Activated CD4-positive, alpha-beta T cell treated with anti-CD3 and anti-CD28 coated beads, Interleukin-2, amount 10 ng/mL, durations not matched to agents 24 days and 14 days (primary cell): Measurements from ENCODE around the gene ACIN1. TPM values are rescaled to one million over a fixed set of nuclear protein-coding genes. Genes with fewer than 3 reads are reported as not detected.
A peak's percentile ranks its signal among the peaks of the same experiment; 100 is the strongest.

Experiments used
- DNase-seq: peaks from one replicate; pipeline ENCODE4 v3.0.0; 2022
- H3K27ac Mint-ChIP-seq: one replicate; pipeline ENCODE4 v1.8.0; 2022; ENCODE audit warnings: mild to moderate bottlenecking, mixed read lengths
- H3K27me3 Mint-ChIP-seq: one replicate; pipeline ENCODE4 v1.8.0; 2022; ENCODE audit warnings: mixed read lengths
- H3K36me3 Mint-ChIP-seq: one replicate; pipeline ENCODE4 v1.8.0; 2022; ENCODE audit warnings: low read depth, mild to moderate bottlenecking, mixed read lengths
- H3K4me1 Mint-ChIP-seq: one replicate; pipeline ENCODE4 v1.8.0; 2021; ENCODE audit warnings: mixed read lengths
- H3K4me3 Mint-ChIP-seq: one replicate; pipeline ENCODE4 v1.8.0; 2022; ENCODE audit warnings: mild to moderate bottlenecking, moderate library complexity, mixed read lengths
- H3K9me3 Mint-ChIP-seq: one replicate; pipeline ENCODE4 v1.8.0; 2021; ENCODE audit warnings: mixed read lengths
- intact Hi-C: fragments of 100-400 bp; cut with micrococcal nuclease; formaldehyde crosslinking; loops from one replicate; pipeline ENCODE4 v1.15.1; 2023
- total RNA-seq: library from RNA; stranded (reverse); gene quantifications from 2 replicates; pipeline ENCODE4 v1.2.3, GENCODE V29; 2022

ACIN1 gene
- total RNA-seq, 1 donor from 2014 or later: 224 TPM

DNA sequence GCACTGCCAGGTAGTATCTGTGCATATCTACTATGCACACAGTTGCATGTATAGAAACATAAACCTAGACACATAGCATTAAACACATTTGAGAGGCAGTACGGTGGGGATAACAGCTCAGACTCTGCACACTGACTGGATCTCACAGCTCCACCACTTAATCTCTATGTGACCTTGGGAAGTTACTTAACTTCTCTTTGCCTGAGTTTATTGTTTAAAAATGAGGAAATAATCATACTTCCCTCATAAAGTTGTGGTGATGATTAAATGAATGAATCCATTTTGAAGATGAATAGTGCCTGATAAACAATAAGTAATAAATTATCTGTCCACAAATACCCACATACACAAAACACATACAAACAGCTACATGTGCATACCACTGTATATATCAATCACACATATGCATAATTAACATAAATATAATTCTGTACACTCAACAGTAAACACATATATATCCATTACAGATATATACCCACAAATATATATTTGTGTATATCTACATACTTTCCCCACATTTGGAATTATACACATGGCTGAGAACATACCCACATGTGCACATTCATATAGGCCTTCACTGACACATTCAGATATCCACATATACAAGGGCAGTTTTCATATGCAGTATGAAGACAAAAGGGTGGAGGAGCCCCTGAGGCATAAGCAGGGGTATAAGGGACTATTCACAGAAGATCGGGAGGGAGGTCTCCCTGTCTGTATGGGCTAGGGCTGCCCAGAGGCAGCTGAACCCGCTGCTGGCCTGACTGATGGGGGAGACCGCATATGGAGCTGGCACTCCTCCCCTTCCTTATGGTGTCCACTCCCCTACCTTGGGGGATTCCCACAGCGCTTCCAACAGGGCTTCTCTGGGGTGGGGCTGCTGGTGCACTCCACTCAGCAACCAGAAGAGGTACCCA is 43.5 kb downstream of the ACIN1 start:
- H3K27me3 Mint-ChIP-seq: peaks cover 3% of the 10 kb centered on the region
- no peak for DNase-seq
- no peak overlapping the region for H3K4me3 Mint-ChIP-seq
- H3K36me3 Mint-ChIP-seq: no peaks in the 10 kb centered on the region
- no peak overlapping the region for H3K27ac Mint-ChIP-seq
- no peaks in the 10 kb centered on the region for H3K9me3 Mint-ChIP-seq
- H3K4me1 Mint-ChIP-seq: peaks cover 6% of the 10 kb centered on the region
- intact Hi-C loops: no loop called here

DNA sequence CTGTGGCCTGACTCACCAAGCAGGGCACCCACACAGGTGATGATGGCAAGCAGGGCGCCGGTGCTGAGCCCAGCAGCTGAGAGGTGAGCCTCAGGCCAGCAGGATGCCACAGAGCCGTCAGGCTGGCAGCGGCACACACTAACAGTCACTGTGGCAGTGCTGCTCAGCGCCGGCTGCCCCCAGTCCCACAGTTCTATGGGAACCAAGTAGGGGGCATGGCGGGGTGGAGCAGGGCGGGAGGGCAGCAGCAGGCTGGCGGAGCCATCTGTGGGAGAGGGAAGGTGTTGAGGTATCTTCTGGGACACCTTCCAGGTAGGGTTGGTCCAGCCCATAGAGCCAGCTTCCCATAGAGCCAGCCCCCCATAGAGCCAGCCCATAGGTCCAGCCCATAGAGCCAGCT is 45.9 kb downstream of the ACIN1 start:
- H3K27me3 Mint-ChIP-seq: no peaks in the 10 kb centered on the region
- H3K9me3 Mint-ChIP-seq: no peaks in the 10 kb centered on the region
- DNase-seq: no peak
- intact Hi-C loops: no loop called here
- no peak overlapping the region for H3K4me3 Mint-ChIP-seq
- no peaks in the 10 kb centered on the region for H3K4me1 Mint-ChIP-seq
- H3K27ac Mint-ChIP-seq: no peak overlapping the region
- no peaks in the 10 kb centered on the region for H3K36me3 Mint-ChIP-seq

DNA sequence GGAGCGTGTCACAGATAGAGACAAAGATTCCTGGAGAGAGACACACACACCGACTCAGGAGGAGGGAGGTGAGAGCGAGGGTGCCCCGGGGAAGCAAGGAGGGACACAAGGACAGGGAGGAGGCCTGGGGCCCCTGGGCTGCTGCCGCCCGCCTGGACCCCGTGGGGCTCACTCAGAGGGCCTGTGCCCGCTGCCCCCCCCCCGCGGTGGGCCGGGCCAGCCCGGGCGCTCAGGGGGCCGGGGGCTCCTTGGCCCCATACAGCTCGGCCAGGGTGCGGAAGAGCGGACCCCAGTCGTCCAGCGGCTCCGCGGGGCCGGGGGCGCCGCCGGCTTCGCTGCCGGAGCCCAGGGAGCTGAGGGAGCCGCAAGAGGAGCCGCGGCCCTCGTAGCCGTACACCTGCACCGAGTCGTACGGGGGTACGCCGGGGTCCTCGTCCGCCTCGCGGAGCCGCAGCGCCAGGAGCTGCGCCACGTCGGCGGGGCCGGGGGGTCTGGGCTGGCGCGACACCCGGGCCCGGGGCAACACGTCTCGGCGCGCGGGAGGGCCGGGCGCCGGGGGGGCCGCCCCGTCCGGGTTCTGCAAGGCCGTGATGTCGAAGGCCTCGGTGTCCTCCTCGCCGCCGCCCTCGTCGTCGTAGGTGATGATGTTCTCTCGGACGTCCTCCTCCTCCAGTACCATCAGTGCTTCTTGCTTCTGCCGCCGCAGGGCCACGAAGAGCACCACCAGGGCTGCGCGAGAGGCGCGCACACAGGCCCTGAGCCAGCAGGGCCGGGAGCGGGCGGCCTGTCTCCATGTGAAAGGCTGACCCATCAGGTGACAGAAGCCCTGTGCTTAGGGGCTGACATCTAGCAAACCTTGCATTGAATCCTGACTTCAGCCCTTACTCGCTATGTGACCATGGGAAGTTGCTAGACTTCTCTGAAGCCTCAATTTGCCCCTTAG is 46.9 kb downstream of the ACIN1 start:
- intact Hi-C loops: no loop called here
- no peaks in the 10 kb centered on the region for H3K4me1 Mint-ChIP-seq
- H3K27ac Mint-ChIP-seq: no peak overlapping the region
- no peaks in the 10 kb centered on the region for H3K36me3 Mint-ChIP-seq
- no peak for DNase-seq
- H3K4me3 Mint-ChIP-seq: no peak overlapping the region
- H3K27me3 Mint-ChIP-seq: no peaks in the 10 kb centered on the region
- no peaks in the 10 kb centered on the region for H3K9me3 Mint-ChIP-seq

DNA sequence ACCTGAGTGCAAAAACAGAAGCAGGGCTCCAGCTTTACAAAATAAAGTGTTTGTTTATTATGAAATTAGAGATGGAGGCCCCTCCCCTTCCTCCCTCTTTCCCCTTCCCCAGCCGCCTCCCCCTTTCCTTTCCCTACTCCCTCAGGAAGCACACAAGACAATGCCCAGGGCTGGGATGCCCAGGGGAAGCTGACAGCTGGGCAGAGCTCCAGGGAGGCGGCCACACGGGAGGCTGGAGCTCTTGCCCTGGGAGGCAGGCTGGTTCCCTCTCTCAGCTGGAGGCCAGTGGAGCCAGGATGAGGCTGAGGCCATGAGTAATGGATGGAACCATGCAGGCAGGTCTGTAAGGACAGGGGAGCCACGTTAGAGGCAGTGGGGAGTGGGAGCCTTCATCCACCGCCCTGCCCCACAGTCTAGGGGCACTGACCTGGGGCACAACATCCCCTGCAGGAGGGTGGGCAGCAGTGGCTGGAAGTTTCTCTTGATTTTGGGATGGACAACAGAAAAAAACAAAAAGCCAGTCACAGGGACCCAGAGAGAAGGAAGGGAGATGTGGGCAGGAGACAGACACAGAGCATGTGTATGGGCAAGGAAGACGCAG is 47.8 kb downstream of the ACIN1 start:
- intact Hi-C loops: no loop called here
- H3K36me3 Mint-ChIP-seq: no peaks in the 10 kb centered on the region
- H3K4me3 Mint-ChIP-seq: no peak overlapping the region
- no peak overlapping the region for H3K27ac Mint-ChIP-seq
- DNase-seq: no peak
- no peaks in the 10 kb centered on the region for H3K4me1 Mint-ChIP-seq
- no peaks in the 10 kb centered on the region for H3K9me3 Mint-ChIP-seq
- H3K27me3 Mint-ChIP-seq: no peaks in the 10 kb centered on the region

DNA sequence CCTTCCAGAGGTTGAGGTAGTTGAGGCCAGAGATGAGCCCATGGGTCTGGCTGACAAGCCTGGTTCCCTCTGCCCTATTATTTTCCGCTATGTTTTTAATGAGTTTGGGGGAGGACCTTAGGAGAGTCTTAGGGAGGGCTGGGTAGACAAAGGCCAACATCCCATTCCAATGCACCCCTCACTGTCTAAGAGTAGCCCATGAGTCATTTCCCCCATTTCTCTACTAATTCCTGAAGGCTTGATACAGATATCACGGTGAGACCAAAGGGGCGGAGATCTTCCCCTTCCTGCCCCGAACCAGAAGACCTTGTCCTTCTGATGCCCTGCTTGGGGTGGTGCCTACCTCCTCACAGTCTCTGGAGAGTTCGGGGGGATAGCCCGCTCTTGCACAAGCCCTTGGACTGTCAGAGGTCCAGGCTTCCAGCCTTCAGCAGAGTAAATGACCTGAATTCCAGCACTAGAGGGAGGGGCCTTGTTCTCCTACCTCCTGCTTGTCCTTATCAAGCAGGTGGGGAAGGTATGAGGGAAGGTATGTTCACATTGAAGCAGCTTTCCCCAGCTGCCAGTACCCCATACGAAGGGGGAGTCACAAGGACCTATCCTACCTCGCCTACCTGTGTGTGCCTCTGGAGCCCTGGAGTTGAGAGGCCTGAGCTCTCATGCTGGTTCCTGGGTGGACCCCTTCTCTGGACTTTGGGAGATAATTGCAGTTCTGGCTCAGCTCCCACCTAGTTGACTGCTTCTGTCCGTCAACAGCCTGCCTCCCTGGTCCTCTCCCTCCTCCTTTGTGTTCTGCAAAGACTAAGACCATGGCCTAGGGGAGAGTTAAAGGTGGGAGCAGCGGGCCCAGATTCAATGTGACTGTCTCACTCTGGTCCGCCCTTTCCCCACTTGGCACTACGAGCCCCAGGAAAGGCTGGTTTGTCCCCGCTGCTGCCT is 49.2 kb downstream of the ACIN1 start:
- Mint-ChIP-seq H3K27ac (no peak overlapping the region), H3K4me3 (no peak overlapping the region), H3K27me3 (no peaks in the 10 kb centered on the region), H3K36me3 (no peaks in the 10 kb centered on the region), H3K9me3 (no peaks in the 10 kb centered on the region), H3K4me1 (no peaks in the 10 kb centered on the region)
- DNase-seq: no peak
- intact Hi-C loops: no loop called here

DNA sequence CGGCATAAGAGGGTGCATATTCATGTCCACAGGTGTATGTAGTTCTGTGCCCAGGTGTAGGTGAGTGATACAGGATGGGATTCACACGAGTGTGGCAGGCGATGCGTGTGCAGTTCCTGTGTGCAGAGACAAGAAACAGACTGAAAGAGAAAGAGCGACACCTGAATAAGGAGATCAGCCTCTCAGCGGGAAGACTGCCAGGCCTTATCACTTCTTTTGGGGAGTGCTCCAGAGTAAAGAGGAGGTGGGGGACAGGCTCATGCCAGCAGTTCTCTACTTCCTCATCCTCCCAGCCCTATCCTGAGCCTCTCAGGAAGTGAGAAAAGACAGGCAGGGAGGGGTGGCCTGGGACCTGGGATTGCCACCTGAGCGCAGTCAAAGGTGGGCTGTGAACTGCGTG is 50.1 kb downstream of the ACIN1 start:
- no peaks in the 10 kb centered on the region for H3K4me1 Mint-ChIP-seq
- H3K9me3 Mint-ChIP-seq: no peaks in the 10 kb centered on the region
- intact Hi-C loops: no loop called here
- no peaks in the 10 kb centered on the region for H3K27me3 Mint-ChIP-seq
- no peak overlapping the region for H3K4me3 Mint-ChIP-seq
- no peak for DNase-seq
- H3K27ac Mint-ChIP-seq: no peak overlapping the region
- H3K36me3 Mint-ChIP-seq: no peaks in the 10 kb centered on the region

DNA sequence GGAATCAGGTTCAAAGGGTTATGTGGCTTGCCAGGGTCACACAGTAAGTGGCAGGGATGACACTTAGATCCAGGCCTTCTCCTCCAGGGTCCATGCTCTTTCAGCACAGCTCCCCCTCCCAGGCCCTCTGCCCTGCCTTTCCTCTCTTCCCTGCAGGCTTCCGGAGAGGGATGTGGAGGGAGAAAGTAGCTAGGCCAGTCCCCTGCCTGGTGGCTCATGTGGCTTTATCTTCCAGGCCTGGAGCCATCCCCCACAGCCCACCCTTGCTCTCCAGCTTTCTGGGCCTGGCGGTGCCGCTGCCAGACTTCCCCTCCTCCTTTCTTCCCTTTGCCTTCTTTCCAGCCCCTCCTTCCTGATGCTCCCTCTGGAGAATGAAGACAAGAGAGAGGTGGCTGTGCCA is 51.2 kb downstream of the ACIN1 start:
- Mint-ChIP-seq H3K9me3 (no peaks in the 10 kb centered on the region), H3K4me3 (no peak overlapping the region), H3K27ac (no peak overlapping the region), H3K4me1 (no peaks in the 10 kb centered on the region), H3K36me3 (no peaks in the 10 kb centered on the region), H3K27me3 (no peaks in the 10 kb centered on the region)
- intact Hi-C loops: no loop called here
- DNase-seq: no peak

DNA sequence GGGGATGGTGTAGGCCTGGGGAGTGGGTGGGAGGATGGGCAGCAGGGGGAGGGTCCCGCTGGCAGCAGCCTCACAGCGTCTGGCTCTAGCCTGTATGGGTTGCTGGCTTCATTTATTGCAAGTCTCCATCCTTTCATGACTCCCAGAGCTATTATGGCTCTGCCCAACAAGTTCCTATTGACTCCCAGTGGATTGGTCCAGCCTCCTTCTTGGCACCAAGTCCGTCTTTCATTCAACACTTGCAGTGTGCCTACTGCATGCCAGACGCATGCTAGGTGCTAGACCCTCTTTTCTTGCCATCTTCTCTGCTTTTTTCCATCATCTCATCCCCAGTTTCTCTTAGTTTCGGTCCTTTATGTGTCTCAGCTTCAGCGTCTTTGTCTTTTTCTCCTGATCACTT is 51.8 kb downstream of the ACIN1 start:
- no peak for DNase-seq
- H3K4me1 Mint-ChIP-seq: no peaks in the 10 kb centered on the region
- H3K27ac Mint-ChIP-seq: no peak overlapping the region
- H3K27me3 Mint-ChIP-seq: no peaks in the 10 kb centered on the region
- intact Hi-C loops: no loop called here
- no peaks in the 10 kb centered on the region for H3K36me3 Mint-ChIP-seq
- no peak overlapping the region for H3K4me3 Mint-ChIP-seq
- no peaks in the 10 kb centered on the region for H3K9me3 Mint-ChIP-seq

DNA sequence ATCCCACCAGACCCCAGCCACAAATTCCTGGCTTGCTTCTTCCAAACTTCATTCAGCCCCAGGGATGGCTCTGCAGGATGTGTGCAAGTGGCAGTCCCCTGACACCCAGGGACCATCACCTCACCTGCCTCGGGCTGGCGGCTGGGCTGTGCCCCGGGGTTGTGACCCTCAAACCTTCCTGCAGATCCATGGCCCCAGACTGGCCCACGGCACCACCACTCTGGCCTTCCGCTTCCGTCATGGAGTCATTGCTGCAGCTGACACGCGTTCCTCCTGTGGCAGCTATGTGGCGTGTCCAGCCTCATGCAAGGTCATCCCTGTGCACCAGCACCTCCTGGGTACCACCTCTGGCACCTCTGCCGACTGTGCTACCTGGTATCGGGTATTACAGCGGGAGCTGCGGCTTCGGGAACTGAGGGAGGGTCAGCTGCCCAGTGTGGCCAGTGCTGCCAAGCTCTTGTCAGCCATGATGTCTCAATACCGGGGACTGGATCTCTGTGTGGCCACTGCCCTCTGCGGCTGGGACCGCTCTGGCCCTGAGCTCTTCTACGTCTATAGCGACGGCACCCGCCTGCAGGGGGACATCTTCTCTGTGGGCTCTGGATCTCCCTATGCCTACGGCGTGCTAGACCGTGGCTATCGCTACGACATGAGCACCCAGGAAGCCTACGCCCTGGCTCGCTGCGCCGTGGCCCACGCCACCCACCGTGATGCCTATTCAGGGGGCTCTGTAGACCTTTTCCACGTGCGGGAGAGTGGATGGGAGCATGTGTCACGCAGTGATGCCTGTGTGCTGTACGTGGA is 52.6 kb downstream of the ACIN1 start, which contains the start of gene PSMB11:
TSS of gene PSMB11 (plus strand) at position 51 of the 804 bp plus-strand sequence. CDS start at position 65, 14 bp downstream.
- Mint-ChIP-seq H3K4me1 (no peaks in the 10 kb centered on the region), H3K27ac (no peak within 1 kb of the TSS), H3K4me3 (no peak within 1 kb of the TSS), H3K27me3 (no peaks in the 10 kb centered on the region), H3K9me3 (no peaks in the 10 kb centered on the region), H3K36me3 (no peaks in the 10 kb centered on the region)
- intact Hi-C loops: no loop called here
- no peak for DNase-seq

DNA sequence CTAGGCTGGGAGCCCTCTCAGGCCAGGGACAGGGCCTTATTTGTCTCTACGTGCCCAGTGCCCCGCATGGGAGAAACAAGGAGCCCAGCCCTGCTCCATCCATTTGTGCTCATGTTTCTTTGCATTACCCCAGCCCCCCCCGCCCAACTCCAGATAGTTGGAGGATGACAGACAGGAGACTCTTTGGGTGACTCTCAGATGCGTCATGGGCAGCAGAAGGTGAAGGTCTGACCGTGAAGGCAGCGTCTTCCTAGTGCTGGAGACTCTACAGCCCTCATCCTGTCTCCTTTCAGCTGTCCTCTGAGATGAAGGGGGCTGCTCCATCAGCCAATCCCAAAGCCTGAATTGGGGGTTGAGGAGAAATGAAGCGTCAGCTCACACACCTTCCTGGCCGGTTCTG is 53.2 kb downstream of the ACIN1 start:
- no peaks in the 10 kb centered on the region for H3K9me3 Mint-ChIP-seq
- no peaks in the 10 kb centered on the region for H3K4me1 Mint-ChIP-seq
- no peaks in the 10 kb centered on the region for H3K27me3 Mint-ChIP-seq
- H3K4me3 Mint-ChIP-seq: no peak overlapping the region
- no peaks in the 10 kb centered on the region for H3K36me3 Mint-ChIP-seq
- intact Hi-C loops: no loop called here
- no peak for DNase-seq
- no peak overlapping the region for H3K27ac Mint-ChIP-seq

DNA sequence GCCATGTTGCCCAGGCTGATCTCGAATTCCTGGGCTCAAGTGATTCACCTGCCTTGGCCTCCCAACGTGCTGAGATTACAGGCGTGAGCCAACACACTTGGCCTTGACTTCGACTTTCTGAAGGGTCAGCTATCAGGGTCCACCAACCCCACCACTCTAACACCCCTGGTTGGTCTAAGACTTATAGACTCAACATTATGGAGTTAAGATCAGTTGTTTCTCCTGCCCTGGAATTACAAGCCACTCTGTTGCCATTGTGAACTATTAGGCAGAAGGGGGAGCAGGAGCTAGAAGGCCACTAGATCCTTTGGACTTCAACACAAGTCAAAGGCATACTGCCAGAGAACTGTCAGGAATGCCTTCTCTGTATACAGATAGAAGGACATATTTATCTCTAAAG is 54.8 kb downstream of the ACIN1 start:
- intact Hi-C loops: no loop called here
- no peaks in the 10 kb centered on the region for H3K27me3 Mint-ChIP-seq
- no peak overlapping the region for H3K4me3 Mint-ChIP-seq
- DNase-seq: no peak
- H3K9me3 Mint-ChIP-seq: no peaks in the 10 kb centered on the region
- peaks cover 7% of the 10 kb centered on the region for H3K4me1 Mint-ChIP-seq
- H3K27ac Mint-ChIP-seq: no peak overlapping the region
- H3K36me3 Mint-ChIP-seq: no peaks in the 10 kb centered on the region

DNA sequence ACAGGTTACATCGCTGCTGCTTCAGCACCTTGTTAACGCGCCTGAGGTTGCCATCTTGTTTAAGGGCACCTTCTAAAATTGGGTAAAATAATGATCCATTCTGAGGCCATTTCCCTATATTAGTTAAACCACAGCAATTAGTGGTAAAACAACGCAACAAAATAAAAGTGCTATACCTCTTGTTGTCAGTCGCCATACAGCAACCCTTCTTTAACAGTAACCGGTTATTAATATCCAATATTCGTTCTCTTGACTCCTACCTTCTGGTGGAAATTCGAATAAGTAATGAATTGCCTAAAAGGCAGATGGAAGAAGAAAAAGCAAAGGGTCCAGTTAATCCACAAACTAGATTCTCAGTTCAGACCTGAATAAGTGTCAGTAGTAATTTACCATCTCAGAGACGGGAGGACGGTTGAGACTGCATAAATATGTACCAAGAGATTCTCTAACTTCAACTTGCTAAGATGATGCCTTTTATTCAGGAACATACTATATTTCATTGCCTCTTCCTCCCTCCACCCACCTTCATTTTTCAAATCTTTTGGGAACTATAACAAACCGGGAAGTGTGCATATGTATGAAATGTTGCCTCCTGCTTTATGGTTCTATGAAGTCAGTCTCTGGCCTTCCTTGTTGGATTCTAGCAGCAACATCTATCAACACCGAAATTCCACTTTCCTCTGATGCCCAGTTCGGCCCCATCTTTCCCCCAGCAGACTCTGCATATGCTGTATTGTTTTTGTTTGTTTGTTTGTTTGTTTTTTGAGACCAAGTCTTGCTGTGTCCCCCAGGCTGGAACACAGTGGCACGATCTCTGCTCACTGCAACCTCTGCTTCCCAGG is 59.4 kb downstream of the ACIN1 start:
- H3K4me3 Mint-ChIP-seq: peak overlapping the region; percentile 81
- peak overlapping the region; percentile 88 for H3K27ac Mint-ChIP-seq
- no peaks in the 10 kb centered on the region for H3K27me3 Mint-ChIP-seq
- no peak for DNase-seq
- intact Hi-C loops: loop anchor here (1.0 to 2.0 kb wide), 4 partner anchors 21 to 107 kb away; partner anchors contain the start of genes ACIN1, C14orf119, CDH24 and PRMT5
- peaks cover 24% of the 10 kb centered on the region for H3K4me1 Mint-ChIP-seq
- H3K36me3 Mint-ChIP-seq: peaks cover 28% of the 10 kb centered on the region
- H3K9me3 Mint-ChIP-seq: no peaks in the 10 kb centered on the region
